Upper lobe of right lung (tissue), 1 donor: Measurements from ENCODE around the gene PRAMEF11. TPM values are rescaled to one million over a fixed set of nuclear protein-coding genes. Genes with fewer than 3 reads are reported as not detected.
"Not testable (repeated sequence)": the region's sequence is repeated elsewhere in the genome, so short reads cannot be mapped to it uniquely, and the experiment has no call there.

Source experiments
- ATAC-seq: fragments of 200-7000 bp; cut with Tn5 transposase; one replicate; pipeline ENCODE4 v1.9.1; 2020; ENCODE audit warnings: mild to moderate bottlenecking, moderate library complexity
- DNase-seq: peaks from one replicate; pipeline ENCODE4 v3.0.0-alpha.2; 2020
- H3K27ac ChIP-seq: fragments of 200-600 bp; one replicate; pipeline ENCODE4 v1.8.0; 2022
- H3K27me3 ChIP-seq: fragments of 200-600 bp; one replicate; pipeline ENCODE4 v1.8.0; 2022; ENCODE audit warnings: mild to moderate bottlenecking
- H3K36me3 ChIP-seq: fragments of 200-600 bp; one replicate; pipeline ENCODE4 v1.8.0; 2022
- H3K4me1 ChIP-seq: fragments of 200-600 bp; one replicate; pipeline ENCODE4 v1.8.0; 2022
- H3K4me3 ChIP-seq: fragments of 200-600 bp; one replicate; pipeline ENCODE4 v1.8.0; 2022; ENCODE audit warnings: mild to moderate bottlenecking
- H3K9me3 ChIP-seq: fragments of 200-600 bp; one replicate; pipeline ENCODE4 v1.8.0; 2022
- intact Hi-C: fragments of 100-400 bp; cut with DNase I; formaldehyde crosslinking; loops from one replicate; pipeline ENCODE4 v1.11.0; 2022
- long read RNA-seq: library from polyadenylated mRNA; unstranded; transcript quantifications from one replicate; pipeline ENCODE4 v2.0.0, GENCODE V29; 2021
- total RNA-seq: library from RNA; stranded (reverse); fragmentation: NEBNext Ultra II Directional; extraction: Animal tissue kit (Norgen Biotek cat#: 25700); gene quantifications from one replicate; pipeline ENCODE4 v1.2.1, GENCODE V29; 2021
- TF ChIP-seq, protein P1 (sequence below): fragments of 200-600 bp; IDR thresholded peaks from one replicate; pipeline ENCODE4 v1.8.0; 2022; ENCODE audit warnings: antibody characterized with exemption
- donor health status: DM: no; HTN: yes; CAD: no; lungs with severe emphysema.

PRAMEF11 gene
- total RNA-seq, result not detected
- long read RNA-seq, result 0 reads

DNA sequence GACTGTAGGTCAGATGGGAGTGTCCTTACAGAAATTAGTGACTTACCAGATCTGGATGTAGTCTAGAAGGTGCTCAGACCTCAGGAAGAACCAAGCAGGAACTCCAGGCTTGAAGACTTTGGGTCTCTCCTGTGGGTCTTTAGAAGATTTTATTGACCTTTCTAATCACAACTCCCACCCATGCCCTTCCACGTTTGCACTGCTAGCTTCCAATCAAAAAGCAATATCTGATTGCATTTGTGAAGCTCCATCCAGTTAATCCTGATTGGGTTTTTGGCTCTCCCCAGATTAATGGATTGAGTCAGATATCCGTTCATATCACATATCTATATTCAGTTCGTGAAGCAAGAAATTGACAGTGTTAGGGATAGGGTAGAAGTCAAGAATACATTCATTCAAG is at the start of gene PRAMEF11:
TSS of gene PRAMEF11 (minus strand) at position 101 of the 400 bp plus-strand sequence. CDS start 2,621 bp downstream, outside the sequence.
- H3K36me3 ChIP-seq, H3K4me1 ChIP-seq, H3K27ac ChIP-seq, H3K4me3 ChIP-seq, intact Hi-C loops, ATAC-seq, H3K9me3 ChIP-seq, H3K27me3 ChIP-seq, DNase-seq: not testable (repeated sequence)

DNA sequence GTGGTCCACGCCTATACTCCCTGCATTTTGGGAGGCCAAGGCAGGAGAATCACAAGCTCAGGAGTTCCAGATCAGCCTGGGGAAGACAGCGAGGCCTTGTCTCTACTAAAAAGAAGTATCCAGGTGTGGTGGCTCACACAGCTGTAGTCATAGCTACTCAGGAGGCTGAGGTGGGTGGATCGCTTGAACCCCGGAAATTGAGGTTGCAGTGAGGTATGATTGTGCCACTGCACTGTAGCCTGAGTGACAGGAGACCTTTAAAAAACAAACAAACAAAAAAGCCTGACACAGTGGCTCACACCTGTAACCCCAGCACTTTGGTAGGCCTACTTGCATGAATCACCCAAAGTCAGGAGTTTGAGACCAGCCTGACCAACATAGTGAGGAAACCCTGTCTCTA is 47.2 kb upstream of the PRAMEF11 start:
- H3K4me1 ChIP-seq, H3K36me3 ChIP-seq, intact Hi-C loops, H3K27ac ChIP-seq, H3K4me3 ChIP-seq, ATAC-seq, H3K27me3 ChIP-seq, DNase-seq, H3K9me3 ChIP-seq: not testable (repeated sequence)

DNA sequence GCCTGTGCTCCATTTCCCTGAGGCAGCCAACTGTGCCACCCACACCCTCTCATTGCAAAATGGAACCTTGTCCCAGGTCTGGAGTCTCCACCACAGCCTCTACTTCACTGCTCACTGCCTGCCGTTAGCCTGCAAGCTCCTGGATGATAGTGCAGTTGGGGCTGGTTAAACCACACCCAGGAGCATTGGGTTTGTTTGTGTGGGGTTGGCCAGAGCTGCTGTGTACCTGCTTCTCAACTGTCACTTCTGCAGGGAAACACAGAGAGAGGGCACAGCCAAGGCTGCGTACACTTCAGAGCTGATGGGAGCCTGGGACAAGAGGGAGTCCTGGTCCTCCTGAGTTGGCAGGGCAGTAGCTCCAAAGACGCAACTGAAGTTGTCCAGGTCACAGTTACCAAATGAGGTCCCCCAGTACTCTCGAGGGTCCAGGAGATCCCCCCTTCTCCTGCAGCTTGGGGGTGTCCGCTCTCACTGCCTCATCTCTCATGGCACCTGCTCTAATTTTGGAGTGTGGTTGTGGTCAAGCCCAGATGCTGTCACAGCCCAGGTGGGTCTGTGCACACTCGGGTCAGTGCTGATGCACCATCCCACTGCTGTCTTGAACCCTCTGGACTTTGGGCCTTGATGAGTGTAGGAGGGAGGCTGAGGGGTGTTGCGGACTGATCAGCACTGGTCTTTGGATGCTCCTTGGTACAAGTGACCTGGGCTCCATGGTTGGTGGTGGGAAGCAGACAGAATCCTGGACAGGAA is 32.1 kb upstream of the PRAMEF11 start:
- not testable (repeated sequence) for DNase-seq, H3K4me1 ChIP-seq, ATAC-seq

DNA sequence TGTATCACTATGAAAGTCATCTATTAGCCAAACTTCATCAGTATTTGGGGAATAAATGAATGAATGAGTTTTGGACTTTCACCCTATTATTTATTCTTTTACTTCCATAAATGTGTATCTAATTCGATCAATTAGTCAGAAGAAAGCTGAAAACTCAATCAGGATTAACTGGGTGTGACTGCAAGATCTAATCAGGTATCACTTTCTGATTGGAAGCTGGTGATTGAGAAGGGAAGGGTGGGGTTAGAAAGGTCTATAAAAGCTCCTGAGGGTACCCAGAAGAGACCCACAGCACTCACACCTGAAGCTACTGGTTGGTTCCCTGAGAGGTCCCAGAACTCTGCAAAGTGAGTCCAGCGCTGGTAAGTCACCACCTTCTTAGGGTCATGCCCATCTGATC is 25.6 kb upstream of the PRAMEF11 start, which contains the start of gene PRAMEF2:
TSS of gene PRAMEF2 (plus strand) at position 301 of the 400 bp plus-strand sequence. CDS start 1,924 bp downstream, outside the sequence.
- H3K36me3 ChIP-seq, H3K4me3 ChIP-seq, H3K9me3 ChIP-seq, DNase-seq, H3K27ac ChIP-seq, H3K27me3 ChIP-seq, ATAC-seq, intact Hi-C loops, H3K4me1 ChIP-seq: not testable (repeated sequence)

More for the DNA sequence above, 32.1 kb upstream of the PRAMEF11 start:
- H3K27ac ChIP-seq, intact Hi-C loops, H3K27me3 ChIP-seq, H3K4me3 ChIP-seq, H3K9me3 ChIP-seq, H3K36me3 ChIP-seq: not testable (repeated sequence)

DNA sequence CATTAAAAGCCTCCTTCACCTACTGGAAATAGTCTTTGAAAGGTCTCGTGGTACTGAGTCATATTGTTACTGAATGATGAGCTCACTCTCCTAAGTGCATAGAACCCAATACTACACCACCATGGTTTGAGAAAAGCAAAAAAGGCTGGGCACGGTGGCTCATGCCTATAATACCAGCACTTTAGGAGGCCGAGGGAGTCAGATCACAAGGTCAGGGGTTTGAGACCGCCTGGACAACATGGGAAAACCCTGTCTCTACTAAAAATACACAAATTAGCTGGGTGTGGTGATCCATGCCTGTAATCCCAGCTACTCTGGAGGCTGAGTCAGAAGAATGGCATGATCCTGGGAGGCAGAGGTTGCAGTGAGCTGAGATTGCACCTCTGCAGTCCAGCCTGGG is 20.6 kb upstream of the PRAMEF11 start:
- no peak for DNase-seq
- H3K4me1 ChIP-seq, result no peaks in the 10 kb centered on the region
- H3K9me3 ChIP-seq, result no peaks in the 10 kb centered on the region
- no peak overlapping the region for H3K4me3 ChIP-seq
- H3K27me3 ChIP-seq, result no peaks in the 10 kb centered on the region
- ATAC-seq, result no peak
- TF ChIP-seq, protein P1, sequence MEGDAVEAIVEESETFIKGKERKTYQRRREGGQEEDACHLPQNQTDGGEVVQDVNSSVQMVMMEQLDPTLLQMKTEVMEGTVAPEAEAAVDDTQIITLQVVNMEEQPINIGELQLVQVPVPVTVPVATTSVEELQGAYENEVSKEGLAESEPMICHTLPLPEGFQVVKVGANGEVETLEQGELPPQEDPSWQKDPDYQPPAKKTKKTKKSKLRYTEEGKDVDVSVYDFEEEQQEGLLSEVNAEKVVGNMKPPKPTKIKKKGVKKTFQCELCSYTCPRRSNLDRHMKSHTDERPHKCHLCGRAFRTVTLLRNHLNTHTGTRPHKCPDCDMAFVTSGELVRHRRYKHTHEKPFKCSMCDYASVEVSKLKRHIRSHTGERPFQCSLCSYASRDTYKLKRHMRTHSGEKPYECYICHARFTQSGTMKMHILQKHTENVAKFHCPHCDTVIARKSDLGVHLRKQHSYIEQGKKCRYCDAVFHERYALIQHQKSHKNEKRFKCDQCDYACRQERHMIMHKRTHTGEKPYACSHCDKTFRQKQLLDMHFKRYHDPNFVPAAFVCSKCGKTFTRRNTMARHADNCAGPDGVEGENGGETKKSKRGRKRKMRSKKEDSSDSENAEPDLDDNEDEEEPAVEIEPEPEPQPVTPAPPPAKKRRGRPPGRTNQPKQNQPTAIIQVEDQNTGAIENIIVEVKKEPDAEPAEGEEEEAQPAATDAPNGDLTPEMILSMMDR, result no peak
- no peak overlapping the region for H3K27ac ChIP-seq
- intact Hi-C loops, result no loop called here
- H3K36me3 ChIP-seq, result no peaks in the 10 kb centered on the region

DNA sequence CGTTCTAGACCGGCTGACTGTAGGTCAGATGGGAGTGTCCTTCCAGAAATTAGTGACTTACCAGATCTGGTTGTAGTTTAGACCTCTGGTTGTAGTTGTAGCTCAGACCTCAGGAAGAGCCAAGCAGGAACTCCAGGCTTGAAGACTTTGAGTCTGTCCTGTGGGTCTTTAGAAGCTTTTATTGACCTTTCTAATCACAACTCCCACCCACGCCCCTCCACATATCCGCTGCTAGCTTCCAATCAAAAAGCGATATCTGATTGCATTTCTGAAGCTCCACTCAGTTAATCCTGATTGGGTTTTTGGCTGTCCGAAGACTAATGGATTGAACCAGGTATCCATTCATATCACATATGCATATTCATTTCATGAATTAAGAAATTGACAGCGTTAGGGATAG is 17.4 kb upstream of the PRAMEF11 start, which contains the start of gene HNRNPCL1:
TSS of gene HNRNPCL1 (minus strand) at position 101 of the 400 bp plus-strand sequence. CDS start 431 bp downstream, outside the sequence.
- intact Hi-C loops, H3K9me3 ChIP-seq: not testable (repeated sequence)

DNA sequence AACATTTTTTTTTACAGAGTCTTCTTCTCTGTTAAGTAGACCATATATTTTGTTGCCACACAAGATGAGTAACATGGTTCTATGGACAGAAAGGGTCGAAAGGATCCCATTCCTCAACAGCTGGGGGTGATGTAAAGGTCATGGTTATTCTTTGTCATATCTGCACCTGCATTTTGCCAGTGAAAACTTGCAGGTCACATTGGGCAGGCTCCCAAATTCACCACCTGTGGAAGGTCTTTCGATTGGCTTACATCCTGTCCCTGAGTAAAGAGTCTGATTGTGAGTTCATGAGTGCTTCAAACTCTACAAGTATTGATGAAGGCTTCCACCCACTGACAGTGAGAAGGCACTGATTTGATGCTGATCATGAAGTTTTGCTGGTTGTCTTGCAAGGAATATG is 2.0 kb upstream of the PRAMEF11 start:
- intact Hi-C loops, ATAC-seq, DNase-seq: not testable (repeated sequence)

More for the DNA sequence above, 17.4 kb upstream of the PRAMEF11 start, which contains the start of gene HNRNPCL1:
- not testable (repeated sequence) for H3K27ac ChIP-seq, H3K4me1 ChIP-seq, ATAC-seq, H3K4me3 ChIP-seq, H3K27me3 ChIP-seq, H3K36me3 ChIP-seq, DNase-seq

DNA sequence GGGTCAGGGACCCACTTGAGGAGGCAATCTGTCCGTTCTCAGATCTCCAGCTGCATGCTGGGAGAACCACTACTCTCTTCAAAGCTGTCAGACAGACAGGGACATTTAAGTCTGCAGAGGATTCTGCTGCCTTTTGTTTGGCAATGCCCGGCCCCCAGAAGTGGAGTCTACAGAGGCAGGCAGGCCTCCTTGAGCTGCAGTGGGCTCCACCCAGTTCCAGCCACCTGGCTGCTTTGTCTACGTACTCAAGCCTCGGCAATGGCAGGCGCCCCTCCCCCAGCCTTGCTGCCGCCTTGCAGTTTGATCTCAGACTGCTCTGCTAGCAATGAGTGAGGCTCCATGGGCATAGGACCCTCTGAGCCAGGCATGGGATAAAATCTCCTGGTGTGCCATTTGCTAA is 12.1 kb downstream of the PRAMEF11 start:
- H3K9me3 ChIP-seq, H3K27ac ChIP-seq, H3K36me3 ChIP-seq, intact Hi-C loops, H3K4me3 ChIP-seq, DNase-seq, ATAC-seq, H3K4me1 ChIP-seq: not testable (repeated sequence)
- peaks cover 14% of the 10 kb centered on the region for H3K27me3 ChIP-seq

More for the DNA sequence above, 2.0 kb upstream of the PRAMEF11 start:
- not testable (repeated sequence) for H3K4me3 ChIP-seq, H3K4me1 ChIP-seq, H3K27ac ChIP-seq, H3K36me3 ChIP-seq, H3K9me3 ChIP-seq, H3K27me3 ChIP-seq

DNA sequence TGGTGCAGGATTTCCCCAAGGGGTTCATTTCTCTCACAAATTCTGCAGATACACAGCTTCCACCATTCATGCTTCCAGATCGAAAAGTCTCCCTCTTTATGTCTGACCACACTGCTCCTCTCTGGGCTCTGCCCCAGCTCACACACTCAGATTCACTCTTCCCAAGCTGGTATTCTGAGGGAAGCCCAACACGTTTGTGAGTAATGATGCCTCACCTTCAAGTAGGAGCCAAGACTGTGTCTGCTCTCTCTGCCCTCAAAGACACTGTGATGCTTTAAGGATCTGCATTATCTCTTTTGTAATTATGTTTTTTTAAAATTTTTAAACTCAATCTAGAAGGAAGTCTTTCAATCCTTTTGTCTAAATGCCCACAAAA is 19.8 kb downstream of the PRAMEF11 start:
- TF ChIP-seq, protein P1, result no peak
- ATAC-seq, result no peak
- Histone ChIP-seq H3K9me3 (no peaks in the 10 kb centered on the region), H3K27me3 (no peaks in the 10 kb centered on the region), H3K4me3 (no peak overlapping the region), H3K27ac (no peak overlapping the region), H3K36me3 (no peaks in the 10 kb centered on the region), H3K4me1 (no peaks in the 10 kb centered on the region)
- no peak for DNase-seq
- intact Hi-C loops, result no loop called here
